Glomerular visceral epithelial cell (primary cell): ENCODE data around the gene TSPAN9.

Source experiments
- DNase-seq: peaks from one replicate; pipeline ENCODE4 v3.0.0-alpha.2; 2016; ENCODE audit errors: extremely low spot score

TSPAN9 gene

GRCh38 chr12:3205742-3206519 is 128.8 kb downstream of the TSPAN9 start:
- DNase-seq, result peak; percentile 60

- DNase-seq, result no peak
Measured at GRCh38 chr12:3206536-3207072, 129.4 kb downstream of the TSPAN9 start.

DNA sequence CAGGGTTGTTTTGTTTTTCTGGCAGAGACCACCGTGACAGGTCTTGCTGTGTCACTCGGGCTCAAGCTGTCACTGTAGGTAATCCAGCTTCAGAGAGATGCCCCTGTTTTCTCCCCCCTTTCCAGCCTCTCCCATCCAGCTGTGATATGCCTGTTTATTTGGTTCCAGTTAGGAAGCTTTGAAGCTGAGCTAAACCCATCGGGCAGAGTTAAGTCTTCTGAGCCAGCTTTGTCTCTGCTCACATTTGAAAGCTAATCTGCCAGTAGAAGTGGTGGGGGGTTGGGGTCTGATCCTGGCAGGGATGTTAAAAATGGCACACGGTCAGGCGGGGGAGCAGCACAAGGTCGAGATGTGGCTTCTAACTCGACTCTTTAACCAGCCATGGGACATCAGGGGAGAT is 130.0 kb downstream of the TSPAN9 start:
- DNase-seq, result no peak

- no peak for DNase-seq
Measured at GRCh38 chr12:3207858-3208257, 130.7 kb downstream of the TSPAN9 start.

DNA sequence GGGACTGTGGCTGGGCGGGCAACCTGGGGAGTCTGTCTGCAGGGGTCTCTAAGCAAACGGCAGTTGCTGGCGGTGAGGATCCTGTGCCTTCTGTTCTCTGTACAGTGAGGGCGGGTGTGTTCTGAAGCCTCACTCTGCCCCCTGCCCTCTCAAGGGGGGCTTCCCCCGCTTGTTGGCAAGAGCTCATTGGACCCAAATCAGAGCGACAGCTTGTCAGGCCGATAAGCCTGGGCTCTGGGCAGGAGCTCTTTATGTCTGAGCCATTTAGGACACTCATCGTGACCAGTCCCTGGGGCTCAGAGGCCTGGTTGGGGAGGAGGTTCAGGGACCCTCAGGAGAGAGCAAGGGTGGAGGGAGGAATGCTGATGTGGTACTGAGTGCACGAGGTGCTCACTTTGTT is 136.0 kb downstream of the TSPAN9 start:
- DNase-seq, result no peak

GRCh38 chr12:3213768-3214167 is 136.6 kb downstream of the TSPAN9 start:
- no peak for DNase-seq

- no peak for DNase-seq
Measured at GRCh38 chr12:3214526-3215365, 137.6 kb downstream of the TSPAN9 start.

DNA sequence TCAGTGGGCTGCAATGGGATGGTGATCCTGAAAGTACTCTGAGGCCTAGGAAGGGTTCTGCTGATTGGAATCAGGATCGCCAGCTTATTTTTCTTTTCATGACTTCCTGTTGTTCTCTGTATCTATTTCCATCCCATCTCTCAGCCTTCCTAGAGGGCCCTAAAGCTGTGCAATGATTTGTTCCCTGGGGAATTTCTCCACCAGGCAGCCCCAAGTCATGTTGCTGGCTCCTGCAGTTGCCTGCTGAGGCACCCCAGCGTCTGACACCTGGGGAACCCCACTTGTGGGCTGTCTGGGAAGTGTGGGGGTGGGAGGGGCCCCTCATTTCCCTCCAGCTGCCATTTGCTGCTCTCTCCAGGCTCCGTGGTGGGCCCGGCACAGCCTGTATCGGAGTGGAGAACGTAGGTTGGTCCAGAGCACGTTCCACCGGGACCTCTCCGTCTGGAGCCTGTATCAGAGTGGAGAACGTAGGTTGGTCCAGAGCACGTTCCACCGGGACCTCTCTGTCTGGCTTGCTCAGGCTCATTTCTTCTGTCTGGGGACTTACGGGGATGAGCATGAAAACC is 138.3 kb downstream of the TSPAN9 start:
- DNase-seq, result no peak

DNA sequence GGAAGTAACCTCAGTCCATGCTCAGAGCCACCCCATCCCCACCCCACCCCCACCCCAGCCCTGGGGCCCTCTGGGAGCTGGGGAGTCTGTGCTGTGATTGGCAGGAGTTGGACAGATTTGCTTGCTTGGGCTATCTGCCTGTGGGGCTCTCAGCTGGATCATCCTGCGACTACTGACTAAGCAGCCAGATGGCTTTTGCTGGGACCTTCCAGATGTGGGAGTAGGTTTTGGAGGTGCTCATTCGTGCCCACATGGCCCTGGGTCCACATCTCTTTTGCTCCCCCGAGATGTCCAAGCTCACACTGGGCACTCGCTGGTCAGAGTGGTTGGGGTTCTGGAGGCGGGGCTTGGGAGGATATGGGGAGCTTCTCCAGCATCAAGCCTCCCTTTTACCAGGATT is 138.9 kb downstream of the TSPAN9 start:
- DNase-seq, result no peak

DNA sequence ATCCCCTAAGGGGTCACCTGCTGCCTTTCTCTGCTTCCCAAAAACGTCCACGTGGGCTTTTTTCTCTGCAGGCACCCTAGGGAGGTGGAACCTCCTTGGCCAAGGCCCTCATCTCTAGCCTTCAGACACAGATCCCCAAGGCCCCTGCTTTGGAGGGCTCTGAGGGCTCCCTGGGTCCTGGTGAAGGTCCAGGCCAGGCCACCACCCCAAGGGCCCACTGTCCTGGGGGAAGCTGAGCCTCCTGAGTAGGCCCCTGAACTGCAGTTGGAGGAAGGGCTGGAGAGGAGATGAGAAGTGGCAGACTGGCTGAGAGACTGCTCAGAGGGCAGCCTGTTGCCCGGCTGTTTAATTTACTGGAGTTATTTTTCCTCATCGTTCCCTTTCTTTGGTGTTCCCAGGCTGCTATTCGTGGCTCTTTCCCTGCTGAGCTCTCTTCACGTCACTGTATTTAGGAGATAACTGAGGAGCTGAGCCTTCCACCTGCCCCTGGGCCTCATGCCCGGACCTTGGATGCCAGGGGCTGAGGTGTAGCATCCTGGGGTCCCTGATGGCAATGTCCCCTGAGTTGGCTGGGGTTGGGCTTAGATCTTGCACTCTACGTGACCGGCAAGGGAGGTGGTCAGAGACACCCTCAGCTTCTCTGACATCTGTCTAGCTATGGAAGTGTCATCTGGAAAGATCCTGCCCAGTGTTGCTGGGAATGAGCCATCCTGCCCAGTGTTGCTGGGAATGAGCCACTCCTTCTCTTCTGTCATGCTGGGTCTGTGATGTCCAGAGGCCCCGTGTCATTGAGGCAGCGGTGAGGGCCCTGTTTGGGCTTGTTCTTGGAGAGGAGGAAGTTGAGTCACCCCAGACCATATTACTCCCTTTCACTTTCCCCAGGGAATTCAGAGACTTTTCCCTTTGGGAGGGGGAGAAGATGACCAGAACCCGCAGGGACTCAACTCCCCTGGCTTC is 139.8 kb downstream of the TSPAN9 start:
- DNase-seq, result peak; percentile 73

DNA sequence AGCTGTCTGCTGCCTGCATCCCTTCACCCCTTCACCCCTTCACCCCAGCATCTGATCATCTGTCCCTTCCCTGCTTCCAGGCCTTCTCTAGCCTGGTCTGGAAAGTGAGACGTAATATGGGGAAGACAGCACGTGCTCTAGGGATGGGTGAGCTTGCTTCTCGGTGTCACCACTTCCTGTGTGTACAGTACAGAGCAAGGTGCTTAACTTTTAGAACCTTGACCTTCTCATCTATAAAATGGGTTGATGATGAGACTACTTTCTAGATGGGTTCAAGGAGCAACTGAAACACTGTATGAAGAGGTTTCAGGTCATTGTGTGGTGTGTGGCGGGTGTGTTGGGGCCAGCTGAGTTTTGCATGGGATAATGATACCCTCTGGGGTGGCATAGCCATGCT is 140.5 kb downstream of the TSPAN9 start:
- no peak for DNase-seq

DNA sequence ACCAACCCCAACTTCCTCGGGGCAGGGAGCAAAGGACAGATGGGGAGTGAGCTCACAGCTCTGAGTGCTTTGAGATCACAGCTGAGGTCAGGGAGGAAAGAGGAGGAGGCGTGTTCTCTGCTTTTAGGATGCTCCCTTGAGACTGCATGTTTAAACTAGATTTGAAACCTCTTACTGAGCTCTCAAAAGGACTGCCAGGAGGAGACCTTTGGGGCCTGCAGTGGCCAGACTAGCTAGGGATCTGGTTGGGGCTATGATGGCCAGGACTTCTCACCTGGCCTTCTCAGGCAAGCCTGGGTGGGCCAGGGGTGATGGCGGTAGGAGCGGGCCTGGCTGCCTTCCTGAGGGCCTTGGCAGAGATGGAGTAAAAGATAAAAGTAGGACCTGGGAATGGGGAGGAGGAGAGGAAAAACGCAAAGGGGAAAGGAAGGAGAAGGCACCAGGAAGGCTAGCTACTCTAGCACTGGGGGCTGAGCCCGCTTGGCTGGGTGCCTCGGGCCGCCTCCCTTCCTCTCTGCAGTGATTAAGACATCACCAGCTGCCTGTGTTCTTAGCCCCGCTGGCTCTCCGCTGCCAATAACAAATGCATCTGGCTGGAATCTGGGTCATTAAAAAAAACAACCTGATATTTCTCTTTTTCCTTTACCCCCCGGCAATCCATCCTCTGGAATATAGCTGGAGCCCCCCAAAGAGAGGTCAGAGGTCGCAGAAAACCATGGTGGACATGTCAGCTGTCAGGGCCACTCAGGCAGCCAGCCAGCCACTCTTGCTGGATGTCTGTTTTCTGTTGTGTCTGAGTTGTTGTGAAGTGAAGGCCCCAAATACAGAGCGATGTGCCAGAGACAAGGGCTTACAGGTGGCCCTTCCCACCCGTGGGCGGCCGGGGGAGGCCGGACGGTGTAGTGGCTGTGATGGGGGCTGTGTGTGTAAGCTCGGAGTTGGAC is 141.3 kb downstream of the TSPAN9 start:
- peak; percentile 54 for DNase-seq

- no peak for DNase-seq
Measured at GRCh38 chr12:3219233-3219632, 142.1 kb downstream of the TSPAN9 start.

GRCh38 chr12:3220382-3221321 is 143.5 kb downstream of the TSPAN9 start:
- DNase-seq, result no peak

DNA sequence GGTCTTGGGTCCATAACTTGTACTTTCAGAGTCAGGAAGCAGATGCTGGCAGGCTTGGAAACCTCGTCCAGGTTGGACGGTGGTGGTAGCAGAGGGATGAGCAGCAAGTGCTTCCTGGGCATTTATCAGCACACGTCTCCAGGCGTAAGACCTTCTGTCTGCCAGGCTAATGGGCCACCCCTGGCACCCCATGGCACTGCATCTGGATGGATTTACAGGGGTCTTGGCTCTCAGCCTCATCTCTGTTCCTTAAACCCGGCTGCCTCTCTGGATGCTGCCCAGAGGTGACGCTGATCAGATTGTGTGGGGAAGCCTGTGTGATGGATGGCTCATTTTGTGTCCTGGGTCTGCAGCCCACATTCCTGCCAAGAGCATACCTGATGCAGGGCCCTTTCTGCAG is 145.1 kb downstream of the TSPAN9 start:
- DNase-seq, result no peak

DNA sequence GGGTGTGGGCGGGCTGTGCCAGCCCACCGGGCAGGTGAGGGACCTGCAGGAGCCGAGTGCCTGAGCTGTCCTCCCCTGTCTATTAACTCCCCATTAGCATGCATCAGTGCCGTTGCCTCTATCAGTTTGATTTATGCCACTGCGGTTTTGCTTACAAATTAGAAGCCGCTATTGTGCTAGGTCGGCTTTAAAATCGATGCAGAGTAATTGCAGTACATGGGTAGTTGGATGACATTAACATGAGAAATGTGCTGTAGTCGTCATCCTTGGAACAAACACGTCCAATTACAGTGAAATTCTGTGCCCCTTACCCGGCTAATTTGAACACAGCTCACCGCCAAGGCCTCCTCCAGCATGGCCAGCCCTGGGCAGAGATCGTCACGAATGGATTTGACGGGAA is 145.8 kb downstream of the TSPAN9 start:
- DNase-seq, result no peak

DNA sequence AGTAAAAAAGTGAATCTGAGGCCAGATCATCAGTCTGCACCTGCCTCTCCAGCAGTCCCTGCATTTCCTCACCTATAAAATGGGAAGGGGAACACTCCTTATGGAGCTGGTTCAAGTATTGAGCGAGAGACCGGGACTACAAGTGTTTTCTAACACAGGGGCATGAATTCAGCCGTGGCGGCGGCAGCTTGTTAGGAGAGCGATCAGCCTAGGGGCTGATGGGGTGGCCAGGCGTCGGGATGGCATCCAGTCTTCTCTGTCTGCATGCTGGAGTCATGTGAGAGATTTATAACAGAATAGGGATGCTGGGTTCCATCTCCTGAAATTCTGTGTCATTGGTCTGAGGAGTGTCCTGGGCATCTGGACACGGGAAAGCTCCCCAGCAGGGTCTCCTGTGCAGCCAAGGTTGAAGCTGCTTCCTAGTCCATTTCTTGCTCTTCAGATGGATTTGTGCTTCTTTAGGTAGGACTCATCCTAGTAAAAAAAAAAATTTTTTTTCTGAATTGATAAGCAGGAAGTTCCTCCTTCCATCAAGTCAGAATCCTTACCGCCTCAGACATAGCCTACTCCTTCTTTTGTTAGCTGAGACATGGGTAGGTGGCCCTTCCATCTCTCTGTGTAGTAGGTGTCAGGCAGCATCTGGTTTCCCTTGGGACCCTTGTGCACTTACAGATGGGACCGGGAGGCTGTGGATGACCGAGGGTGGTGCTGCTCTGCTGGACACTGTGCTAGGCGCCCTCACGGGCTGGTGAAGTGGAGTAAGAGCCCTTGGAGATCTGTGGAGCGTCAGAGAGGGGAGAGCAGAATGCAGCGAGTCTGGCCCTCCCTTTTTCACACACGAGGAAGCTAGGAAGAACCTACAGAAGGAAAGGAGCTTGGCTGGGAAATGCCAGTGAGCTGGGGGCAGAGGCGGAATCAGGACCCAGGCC is 146.7 kb downstream of the TSPAN9 start:
- DNase-seq, result no peak

GRCh38 chr12:3224530-3224903 is 147.3 kb downstream of the TSPAN9 start:
- DNase-seq, result no peak
